Aorta (tissue), 5 donors: ENCODE data around the gene BOLA3. TPM values are rescaled to one million over a fixed set of nuclear protein-coding genes. Genes with fewer than 3 reads are reported as not detected.
"Not testable (repeated sequence)": the region's sequence is repeated elsewhere in the genome, so short reads cannot be mapped to it uniquely, and the experiment has no call there.

ENCODE experiments used
- ATAC-seq: fragments of 200-7000 bp; cut with Tn5 transposase; one replicate; pipeline ENCODE4 v1.9.1; 2022; ENCODE audit warnings: moderate library complexity; ENCODE audit not compliant: low FRiP score
- DNase-seq, 2 donors: peaks; one replicate each; pipeline ENCODE4 v3.0.0-alpha.2; 2020
- H3K27ac ChIP-seq, 2 donors: one replicate each; pipeline ENCODE4 v1.5.1; 2013; ENCODE audit warnings: low read length in 2 of 2, mild to moderate bottlenecking in 2 of 2, moderate library complexity in 2 of 2, control low read depth in 1 of 2, inconsistent platforms in 1 of 2, low read depth in 1 of 2
- H3K27me3 ChIP-seq, 2 donors: one replicate each; pipeline ENCODE4 v1.6.1; 2013; ENCODE audit warnings: control low read depth in 1 of 2, low read length in 1 of 2, mild to moderate bottlenecking in 1 of 2, moderate library complexity in 1 of 2; ENCODE audit not compliant: insufficient read depth in 2 of 2, control insufficient read depth in 1 of 2
- H3K36me3 ChIP-seq, 2 donors: one replicate each; pipeline ENCODE4 v1.6.1; 2013; ENCODE audit warnings: control low read depth in 1 of 2, low read length in 1 of 2, mild to moderate bottlenecking in 1 of 2; ENCODE audit not compliant: insufficient read depth in 2 of 2, control insufficient read depth in 1 of 2
- H3K4me1 ChIP-seq, 2 donors: one replicate each; pipeline ENCODE4 v1.6.1; 2013; ENCODE audit warnings: low read length in 2 of 2, control low read depth in 1 of 2, mild to moderate bottlenecking in 1 of 2, moderate library complexity in 1 of 2; ENCODE audit not compliant: insufficient read depth in 2 of 2, control insufficient read depth in 1 of 2
- H3K4me3 ChIP-seq, 2 donors: one replicate each; pipeline ENCODE4 v1.5.1; 2013; ENCODE audit warnings: low read length in 2 of 2, control low read depth in 1 of 2, mild to moderate bottlenecking in 1 of 2
- H3K9me3 ChIP-seq: one replicate; pipeline ENCODE4 v1.6.1; 2013; ENCODE audit warnings: mild to moderate bottlenecking, low read length; ENCODE audit not compliant: control insufficient read depth
- WGBS, 2 donors: extraction: QIAGEN DNeasy Blood & Tissue Kit; methylation state at CpG; one replicate each; pipeline ENCODE4 v1.1.7; 2013; 5-methylcytosine and 5-hydroxymethylcytosine counted together
- intact Hi-C, 2 donors: fragments of 100-400 bp; cut with DNase I; formaldehyde crosslinking; loops; one replicate each; pipeline versions ENCODE4 v1.14.2 to v1.15.0; 2022
- long read RNA-seq, 2 donors: library from polyadenylated mRNA; unstranded; transcript quantifications; one replicate each; pipeline ENCODE4 v2.0.0, GENCODE V29; 2020 to 2021
- polyA plus RNA-seq, 2 donors: library from polyadenylated mRNA; stranded (reverse); fragments of 200-250 nt; gene quantifications; one replicate each; pipeline ENCODE4 v1.2.3, GENCODE V29; 2013
- total RNA-seq, 2 donors: library from RNA; stranded (reverse); fragmentation: NEBNext Ultra II Directional; extraction: Animal tissue kit (Norgen Biotek cat#: 25700); gene quantifications; one replicate each; pipeline ENCODE4 v1.2.1, GENCODE V29; 2021
- donor health status: healthy with polysubstance abuse.
- donor health status: Bipolar disorder and iron deficiency.
- donor health status: DM: no; HTN: no; CAD: no.
- donor health status: DM: no; HTN: no; CAD: no.
- donor health status: DM: yes; HTN: yes; CAD: no.

The BOLA3 gene, protein sequence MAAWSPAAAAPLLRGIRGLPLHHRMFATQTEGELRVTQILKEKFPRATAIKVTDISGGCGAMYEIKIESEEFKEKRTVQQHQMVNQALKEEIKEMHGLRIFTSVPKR
- 10 to 100 TPM; 13.6 to 15.3 TPM for total RNA-seq
- 10 to 100 TPM; 44.7 to 85.1 TPM for polyA plus RNA-seq
- long read RNA-seq, donor 1, partial matches to known transcripts = 0 of 3 reads
- long read RNA-seq, donor 1, other reads (novel, unspliced or antisense) = 0 of 3 reads
- long read RNA-seq, donor 2, transcript BOLA3-202 (4 exons, 639 nt) = major isoform, 5 of 8 reads
- long read RNA-seq, donor 2, partial matches to known transcripts = 0 of 8 reads
- long read RNA-seq, donor 2, other reads (novel, unspliced or antisense) = 0 of 8 reads

GRCh38 chr2:74147727-74148456 is at the start of gene BOLA3:
Gene BOLA3 (minus strand): TSS chr2:74147912. CDS start chr2:74147874, 38 bp downstream.
- DNase-seq = peak; percentile 91 to 96
- Histone ChIP-seq H3K9me3 (no peaks in the 10 kb centered on the region), H3K27ac (peak within 1 kb of the TSS in 1 of 2 donors; percentile 48), H3K4me1 (no peaks in the 10 kb centered on the region), H3K36me3 (peaks cover 0 to 2% of the 10 kb centered on the region in 2 donors), H3K27me3 (no peaks in the 10 kb centered on the region), H3K4me3 (peak within 1 kb of the TSS; percentile 51 to 64)
- intact Hi-C loops = loop anchor here (5.0 to 10.0 kb wide), 4 partner anchors 49 to 323 kb away; partner anchors contain the start of genes MTHFD2 (in 1 of the 2) and STAMBP (in 1 of the 2)
- ATAC-seq = peak; percentile 96
- 1% methylated on average over 44 to 67 of the region's 67 CpGs for WGBS, 2 donors

GRCh38 chr2:74197049-74197448 is 49.3 kb upstream of the BOLA3 start:
- intact Hi-C loops = loop anchor here in 1 of 2 donors (5.0 kb wide), 2 partner anchors 50 to 55 kb away; partner anchors contain the start of gene BOLA3
- ATAC-seq = no peak
- no peaks in the 10 kb centered on the region for H3K27me3 ChIP-seq
- no peak overlapping the region for H3K4me3 ChIP-seq
- no peak for DNase-seq
- no peaks in the 10 kb centered on the region for H3K36me3 ChIP-seq
- 73 to 74% methylated on average over 4 of the region's 4 CpGs for WGBS, 2 donors
- H3K9me3 ChIP-seq = no peaks in the 10 kb centered on the region
- no peaks in the 10 kb centered on the region for H3K4me1 ChIP-seq
- no peak overlapping the region for H3K27ac ChIP-seq

DNA sequence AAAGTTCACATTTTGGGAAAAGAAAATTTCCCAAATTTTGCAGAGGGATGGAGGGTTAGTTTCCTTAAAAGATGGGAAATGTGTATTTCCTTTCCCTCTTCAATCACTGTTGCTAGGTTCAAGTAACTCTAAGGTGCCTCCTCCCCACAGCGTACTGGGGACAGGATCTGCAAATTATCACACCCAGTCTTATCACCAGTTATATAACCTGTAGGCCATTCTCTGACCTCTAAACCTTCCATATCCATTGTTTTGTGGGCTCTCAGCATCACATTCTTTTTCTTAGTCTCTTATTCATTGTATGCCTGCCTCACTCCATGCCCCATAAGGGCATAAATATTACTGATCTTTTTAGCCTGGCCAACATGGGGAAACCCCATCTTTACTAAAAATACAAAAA is 47.1 kb upstream of the BOLA3 start:
- H3K9me3 ChIP-seq = no peaks in the 10 kb centered on the region
- H3K27me3 ChIP-seq = no peaks in the 10 kb centered on the region
- DNase-seq (no peak), ATAC-seq (no peak)
- H3K4me1 ChIP-seq = no peaks in the 10 kb centered on the region
- H3K27ac ChIP-seq = no peak overlapping the region
- H3K36me3 ChIP-seq = no peaks in the 10 kb centered on the region
- intact Hi-C loops = loop anchor here in 1 of 2 donors (5.0 kb wide), 2 partner anchors 47 to 58 kb away; partner anchors contain the start of gene BOLA3
- 87 to 100% methylated on average over 1 of the region's 1 CpG for WGBS, 2 donors
- H3K4me3 ChIP-seq = no peak overlapping the region

DNA sequence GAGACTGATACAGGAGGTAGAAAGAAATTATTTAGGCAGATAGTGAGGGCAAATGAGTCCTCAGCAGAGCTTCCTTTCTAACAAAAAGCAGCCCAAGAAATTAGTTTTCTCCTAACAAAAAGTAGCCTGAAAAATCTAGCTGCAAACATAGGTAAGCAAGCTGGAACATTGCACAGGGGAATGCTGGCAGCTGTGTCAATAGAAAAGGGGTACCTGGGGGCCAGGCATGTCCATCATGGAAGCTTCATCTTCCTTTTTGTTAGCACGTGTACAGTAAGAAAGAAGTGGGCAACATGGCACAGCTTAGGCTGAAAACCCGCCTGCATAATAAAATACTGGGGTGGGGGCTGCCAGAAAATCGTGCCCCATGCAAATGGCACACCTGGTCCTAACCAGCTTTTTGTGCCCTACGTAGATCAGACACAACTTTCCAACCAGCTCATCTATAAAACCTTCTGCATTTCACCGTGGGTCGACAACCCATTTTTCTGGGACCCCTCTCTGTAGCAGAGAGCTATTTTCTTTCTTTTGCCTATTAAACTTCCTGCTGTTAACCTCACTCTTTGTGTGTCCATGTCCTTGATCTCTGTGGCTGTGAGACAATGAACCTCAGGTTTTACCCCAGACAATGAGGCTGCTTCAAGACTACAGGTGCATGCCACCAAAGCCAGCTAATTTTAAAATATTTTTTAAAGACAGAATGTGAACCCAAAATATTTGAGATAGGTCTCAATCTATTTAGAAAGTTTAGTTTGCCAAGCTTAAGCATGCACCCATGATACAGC is 44.1 kb upstream of the BOLA3 start:
- WGBS, 2 donors = 69 to 74% methylated on average over 6 of the region's 6 CpGs
- intact Hi-C loops = no loop called here
- no peak for ATAC-seq

GRCh38 chr2:74188696-74189095 is 41.0 kb upstream of the BOLA3 start:
- Histone ChIP-seq H3K4me3 (no peak overlapping the region), H3K4me1 (no peaks in the 10 kb centered on the region), H3K27me3 (no peaks in the 10 kb centered on the region), H3K27ac (no peak overlapping the region), H3K36me3 (no peaks in the 10 kb centered on the region), H3K9me3 (no peaks in the 10 kb centered on the region)
- no peak for ATAC-seq
- WGBS, 2 donors = 96% methylated on average over 3 of the region's 3 CpGs
- DNase-seq = no peak
- intact Hi-C loops = no loop called here

More for the DNA sequence above, 44.1 kb upstream of the BOLA3 start:
- Histone ChIP-seq H3K36me3 (no peaks in the 10 kb centered on the region), H3K4me3 (no peak overlapping the region), H3K27me3 (no peaks in the 10 kb centered on the region), H3K27ac (no peak overlapping the region), H3K4me1 (no peaks in the 10 kb centered on the region), H3K9me3 (no peaks in the 10 kb centered on the region)
- DNase-seq = no peak

DNA sequence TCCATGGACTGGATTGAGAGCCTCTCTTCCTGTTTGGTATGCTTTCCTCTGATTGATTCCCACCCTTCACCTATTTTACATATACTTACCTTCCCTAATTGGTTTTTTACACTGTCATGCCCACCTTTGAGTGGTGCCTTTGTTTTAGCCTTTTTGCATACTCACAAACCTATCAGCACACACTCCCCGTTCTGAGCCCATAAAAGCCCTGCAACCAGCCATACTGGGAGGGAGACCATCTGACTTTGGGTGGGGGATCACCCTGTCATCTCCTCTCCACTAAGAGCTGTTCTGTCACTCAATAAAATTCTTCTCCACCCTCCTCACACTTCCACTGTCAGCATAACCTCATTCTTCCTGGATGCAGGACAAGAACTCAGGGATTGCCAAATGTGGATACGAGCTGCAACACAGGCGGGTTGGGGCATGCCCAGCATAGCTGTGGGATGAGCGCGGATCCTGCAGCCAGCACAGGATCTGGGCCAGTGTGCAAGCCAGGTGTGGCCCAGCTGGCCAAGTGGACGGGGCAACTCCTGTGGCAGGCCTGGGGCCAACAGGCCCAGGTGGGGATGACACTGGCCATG is 40.4 kb upstream of the BOLA3 start:
- intact Hi-C loops = no loop called here
- H3K27me3 ChIP-seq = no peaks in the 10 kb centered on the region
- ATAC-seq = no peak
- no peak overlapping the region for H3K4me3 ChIP-seq
- no peak for DNase-seq
- no peaks in the 10 kb centered on the region for H3K4me1 ChIP-seq
- H3K27ac ChIP-seq = no peak overlapping the region
- 86 to 89% methylated on average over 6 of the region's 6 CpGs for WGBS, 2 donors
- H3K9me3 ChIP-seq = no peaks in the 10 kb centered on the region
- no peaks in the 10 kb centered on the region for H3K36me3 ChIP-seq

DNA sequence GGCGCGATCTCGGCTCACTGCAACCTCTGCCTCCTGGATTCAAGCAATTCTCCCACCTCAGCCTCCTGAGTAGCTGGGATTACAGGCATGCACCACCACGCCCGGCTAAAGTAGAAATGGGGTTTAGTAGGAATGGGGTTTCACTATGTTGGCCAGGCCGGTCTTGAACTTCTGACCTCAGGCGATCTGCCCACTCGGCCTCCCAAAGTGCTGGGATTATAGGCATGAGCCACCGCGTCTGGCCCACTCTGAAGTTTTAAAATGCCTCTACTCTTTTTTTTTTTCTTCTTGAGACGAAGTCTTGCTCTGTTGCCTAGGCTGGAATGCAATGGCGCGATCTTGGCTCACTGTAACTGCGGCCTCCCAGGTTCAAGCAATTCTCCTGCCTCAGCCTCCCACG is 39.0 kb upstream of the BOLA3 start:
- H3K9me3 ChIP-seq, H3K27ac ChIP-seq, intact Hi-C loops, DNase-seq, ATAC-seq, H3K36me3 ChIP-seq, H3K27me3 ChIP-seq, H3K4me3 ChIP-seq, H3K4me1 ChIP-seq: not testable (repeated sequence)
- WGBS, 2 donors = 93 to 96% methylated on average over 15 of the region's 15 CpGs

DNA sequence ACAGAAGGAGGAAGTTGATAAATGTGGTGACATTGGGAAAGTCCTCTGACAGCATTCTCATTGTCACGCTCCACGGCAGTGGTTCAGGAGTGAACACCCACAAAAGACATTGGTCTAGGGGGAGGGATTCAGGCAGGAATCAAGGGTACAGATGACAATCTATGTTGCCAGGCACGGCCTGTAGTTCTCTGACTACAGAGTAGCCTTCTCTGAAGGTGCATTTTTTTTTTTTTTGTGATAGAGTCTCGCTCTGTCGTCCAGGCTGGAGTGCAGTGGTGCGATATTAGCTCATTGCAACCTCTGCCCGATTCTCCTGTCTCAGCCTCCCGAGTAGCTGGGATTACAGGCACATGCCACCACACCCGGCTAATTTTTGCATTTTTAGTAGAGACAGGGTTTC is 38.3 kb upstream of the BOLA3 start:
- peak in 1 of 2 donors; percentile 73 for DNase-seq
- Histone ChIP-seq H3K9me3 (no peaks in the 10 kb centered on the region), H3K4me1 (no peaks in the 10 kb centered on the region), H3K27me3 (no peaks in the 10 kb centered on the region), H3K4me3 (no peak overlapping the region), H3K27ac (no peak overlapping the region), H3K36me3 (no peaks in the 10 kb centered on the region)
- intact Hi-C loops = no loop called here
- 90 to 91% methylated on average over 9 of the region's 9 CpGs for WGBS, 2 donors
- no peak for ATAC-seq
